Body of pancreas (tissue), 4 donors: Measurements from ENCODE around the gene HS6ST3.

Source experiments
- POLR2A ChIP-seq, 3 donors: fragments of 450-650 bp; IDR thresholded peaks; one replicate each; pipeline ENCODE4 v1.6.1; 2016; ENCODE audit warnings: antibody characterized with exemption in 3 of 3, mild to moderate bottlenecking in 2 of 3
- TF ChIP-seq, protein P1 (sequence below), 7 experiments: fragments of 450-650 bp in 4 of 7; fragments of 200-600 bp in 3 of 7; sonication (generic) in 3 of 7; IDR thresholded peaks; one replicate each; pipeline ENCODE4 v1.5.1; 2016 to 2019; ENCODE audit warnings: antibody characterized with exemption in 7 of 7

DNA sequence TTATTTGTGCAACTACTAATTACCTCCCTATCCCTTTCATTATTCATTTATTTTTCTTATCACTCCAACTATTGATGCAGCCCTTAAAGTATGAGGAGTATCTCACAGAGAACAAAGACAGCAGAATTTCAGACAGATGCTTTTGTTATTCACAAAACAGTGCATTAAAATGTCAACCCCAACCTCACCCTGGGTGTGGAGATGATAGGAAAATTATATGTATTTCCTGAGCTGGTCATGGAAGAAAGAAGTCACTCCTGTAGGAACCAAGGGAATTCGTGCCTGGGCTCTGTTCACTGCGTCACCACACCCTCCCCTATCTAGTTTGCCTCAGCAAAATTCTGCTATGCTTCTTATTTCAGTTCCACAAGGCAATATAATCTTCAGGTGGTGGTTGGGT is 588.9 kb downstream of the HS6ST3 start:
- TF ChIP-seq, protein P1, sequence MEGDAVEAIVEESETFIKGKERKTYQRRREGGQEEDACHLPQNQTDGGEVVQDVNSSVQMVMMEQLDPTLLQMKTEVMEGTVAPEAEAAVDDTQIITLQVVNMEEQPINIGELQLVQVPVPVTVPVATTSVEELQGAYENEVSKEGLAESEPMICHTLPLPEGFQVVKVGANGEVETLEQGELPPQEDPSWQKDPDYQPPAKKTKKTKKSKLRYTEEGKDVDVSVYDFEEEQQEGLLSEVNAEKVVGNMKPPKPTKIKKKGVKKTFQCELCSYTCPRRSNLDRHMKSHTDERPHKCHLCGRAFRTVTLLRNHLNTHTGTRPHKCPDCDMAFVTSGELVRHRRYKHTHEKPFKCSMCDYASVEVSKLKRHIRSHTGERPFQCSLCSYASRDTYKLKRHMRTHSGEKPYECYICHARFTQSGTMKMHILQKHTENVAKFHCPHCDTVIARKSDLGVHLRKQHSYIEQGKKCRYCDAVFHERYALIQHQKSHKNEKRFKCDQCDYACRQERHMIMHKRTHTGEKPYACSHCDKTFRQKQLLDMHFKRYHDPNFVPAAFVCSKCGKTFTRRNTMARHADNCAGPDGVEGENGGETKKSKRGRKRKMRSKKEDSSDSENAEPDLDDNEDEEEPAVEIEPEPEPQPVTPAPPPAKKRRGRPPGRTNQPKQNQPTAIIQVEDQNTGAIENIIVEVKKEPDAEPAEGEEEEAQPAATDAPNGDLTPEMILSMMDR (IDR thresholded peaks at IDR 0.05): no peak
- no peak for TF ChIP-seq POLR2A (IDR thresholded peaks at IDR 0.05)
